Breast epithelium (tissue), 4 donors: Measurements from ENCODE around the gene HDC. TPM values are rescaled to one million over a fixed set of nuclear protein-coding genes. Genes with fewer than 3 reads are reported as not detected.

Experiments
- DNase-seq, 2 donors: peaks; one replicate each; pipeline ENCODE4 v3.0.0-alpha.2; 2019; ENCODE audit warnings: low spot score in 2 of 2
- H3K27ac ChIP-seq, 2 donors: fragments of 200-600 bp; sonication (generic) in 1 of 2; one replicate each; pipeline ENCODE4 v1.5.1; 2016 to 2019; ENCODE audit warnings: mild to moderate bottlenecking in 1 of 2
- H3K27me3 ChIP-seq, 2 donors: fragments of 200-600 bp; sonication (generic) in 1 of 2; one replicate each; pipeline versions ENCODE4 v1.5.1 to v1.6.0; 2017 to 2019; ENCODE audit warnings: control low read depth in 1 of 2, mild to moderate bottlenecking in 1 of 2
- H3K36me3 ChIP-seq: fragments of 200-600 bp; one replicate; pipeline ENCODE4 v1.5.1; 2019
- H3K4me1 ChIP-seq, 2 donors: fragments of 200-600 bp; sonication (generic); one replicate each; pipeline ENCODE4 v1.5.1; 2016 to 2019; ENCODE audit warnings: control low read depth in 1 of 2
- H3K4me3 ChIP-seq, 3 donors: fragments of 200-600 bp; sonication (generic); 1 replicate in 2 of 3; 2 replicates in 1 of 3; pipeline ENCODE4 v1.5.1; 2016 to 2019; ENCODE audit warnings: mild to moderate bottlenecking in 3 of 3, moderate library complexity in 2 of 3
- H3K9me3 ChIP-seq, 2 donors: fragments of 200-600 bp; sonication (generic) in 1 of 2; one replicate each; pipeline ENCODE4 v1.5.1; 2016 to 2019; ENCODE audit warnings: control low read depth in 1 of 2
- CTCF ChIP-seq, 3 donors: fragments of 450-650 bp; IDR thresholded peaks; one replicate each; pipeline ENCODE4 v1.5.1; 2016 to 2017; ENCODE audit warnings: antibody characterized with exemption in 3 of 3, mild to moderate bottlenecking in 3 of 3, moderate library complexity in 3 of 3
- POLR2A ChIP-seq: fragments of 450-650 bp; IDR thresholded peaks from one replicate; pipeline ENCODE4 v1.6.1; 2016; ENCODE audit warnings: antibody characterized with exemption, mild to moderate bottlenecking, moderate library complexity
- POLR2AphosphoS5 ChIP-seq, 3 donors: sonication (generic); formaldehyde crosslinking; IDR thresholded peaks; one replicate each; pipeline ENCODE4 v1.6.1; 2017; ENCODE audit warnings: antibody characterized with exemption in 3 of 3
- intact Hi-C: fragments of 100-400 bp; cut with DNase I; formaldehyde crosslinking; loops from one replicate; pipeline ENCODE4 v1.15.1; 2023; ENCODE audit warnings: low total_unique reads
- total RNA-seq, 3 donors: library from RNA; depleted of rRNA; stranded (reverse); fragments of >200 nt; gene quantifications; one replicate each; pipeline ENCODE4 v1.1.0, GENCODE V29; 2016

The HDC gene
- total RNA-seq, 3 donors from 2014 or later, result 1.0 to 11.0 TPM; not detected in 1

GRCh38 chr15:50206020-50206419 lies 59.5 kb downstream of the HDC start:
- intact Hi-C loops, result no loop called here
- TF ChIP-seq POLR2A, result no peak
- TF ChIP-seq CTCF (IDR thresholded peaks at IDR 0.05), result no peak
- no peak for TF ChIP-seq POLR2AphosphoS5 (IDR thresholded peaks at IDR 0.05)
- DNase-seq, result no peak

GRCh38 chr15:50202003-50202402 lies 63.5 kb downstream of the HDC start:
- intact Hi-C loops, result no loop called here
- no peak overlapping the region for H3K4me3 ChIP-seq
- H3K4me1 ChIP-seq, result no peaks in the 10 kb centered on the region
- no peak overlapping the region for H3K27ac ChIP-seq
- no peaks in the 10 kb centered on the region for H3K9me3 ChIP-seq
- no peak for DNase-seq
- TF ChIP-seq POLR2AphosphoS5 (IDR thresholded peaks at IDR 0.05) (no peak), POLR2A (no peak), CTCF (IDR thresholded peaks at IDR 0.05) (no peak)
- no peaks in the 10 kb centered on the region for H3K27me3 ChIP-seq
- no peaks in the 10 kb centered on the region for H3K36me3 ChIP-seq

More at GRCh38 chr15:50206020-50206419, 59.5 kb downstream of the HDC start:
- Histone ChIP-seq H3K36me3 (no peaks in the 10 kb centered on the region), H3K4me3 (no peak overlapping the region), H3K27me3 (no peaks in the 10 kb centered on the region), H3K4me1 (no peaks in the 10 kb centered on the region), H3K9me3 (peaks cover 0 to 1% of the 10 kb centered on the region in 2 donors), H3K27ac (no peak overlapping the region)

- Histone ChIP-seq H3K36me3 (no peaks in the 10 kb centered on the region), H3K27me3 (no peaks in the 10 kb centered on the region), H3K4me1 (no peaks in the 10 kb centered on the region), H3K4me3 (no peak overlapping the region), H3K27ac (no peak overlapping the region), H3K9me3 (no peaks in the 10 kb centered on the region)
- DNase-seq, result no peak
- TF ChIP-seq POLR2AphosphoS5 (IDR thresholded peaks at IDR 0.05), result no peak
- TF ChIP-seq CTCF (IDR thresholded peaks at IDR 0.05), result no peak
- no peak for TF ChIP-seq POLR2A
- intact Hi-C loops, result no loop called here
These were observed 72.5 kb downstream of the HDC start for GRCh38 chr15:50192926-50193620.

GRCh38 chr15:50192164-50192563 lies 73.4 kb downstream of the HDC start:
- Histone ChIP-seq H3K36me3 (no peaks in the 10 kb centered on the region), H3K27ac (no peak overlapping the region), H3K9me3 (no peaks in the 10 kb centered on the region), H3K27me3 (no peaks in the 10 kb centered on the region), H3K4me1 (no peaks in the 10 kb centered on the region), H3K4me3 (no peak overlapping the region)
- intact Hi-C loops, result no loop called here
- no peak for DNase-seq
- no peak for TF ChIP-seq POLR2A
- no peak for TF ChIP-seq CTCF (IDR thresholded peaks at IDR 0.05)
- no peak for TF ChIP-seq POLR2AphosphoS5 (IDR thresholded peaks at IDR 0.05)

Other genes with a start within 250 kb of the HDC start
- gene ATP8B4, start 146.5 kb downstream of the HDC start, total RNA-seq, result 10 to 100 TPM in 1 of 3 donors, 1 to 10 TPM in 2; 7.9 to 28.3 (median 9.5) TPM
- 1 to 10 TPM in 2 of 3 donors, under 1 TPM in 1; 0.96 to 5.6 (median 3.5) TPM for gene SLC27A2, start 83.5 kb downstream of the HDC start, total RNA-seq
- gene GABPB1, start 89.5 kb upstream of the HDC start, total RNA-seq, result 10 to 100 TPM; 14.6 to 37.4 (median 35.9) TPM
- gene USP8, start 158.7 kb upstream of the HDC start, total RNA-seq, result 10 to 100 TPM; 40.6 to 84.7 (median 47.2) TPM